Measurements from ENCODE around the gene PLXND1.
"Not testable (repeated sequence)": the region's sequence is repeated elsewhere in the genome, so short reads cannot be mapped to it uniquely, and the experiment has no call there.

Gene PLXND1

GRCh38 chr3:129553719-129554118 lies 52.8 kb downstream of the PLXND1 start:
- DNase-seq (ENCODE audit: low read depth in 2 of 3, low spot score in 2 of 3): no peak

- no peak for DNase-seq (ENCODE audit: low read depth in 2 of 3, low spot score in 2 of 3)
These were observed 53.3 kb downstream of the PLXND1 start for GRCh38 chr3:129553171-129553570.

GRCh38 chr3:129552287-129553050 lies 54.0 kb downstream of the PLXND1 start:
- no peak for DNase-seq (ENCODE audit: low read depth in 2 of 3, low spot score in 2 of 3)

GRCh38 chr3:129549805-129550204 lies 56.7 kb downstream of the PLXND1 start:
- DNase-seq (ENCODE audit: low read depth in 2 of 3, low spot score in 2 of 3): no peak

- no peak for DNase-seq (ENCODE audit: low read depth in 2 of 3, low spot score in 2 of 3)
These were observed 57.3 kb downstream of the PLXND1 start for GRCh38 chr3:129549006-129549800.

GRCh38 chr3:129548104-129548965 lies 58.1 kb downstream of the PLXND1 start:
- no peak for DNase-seq (ENCODE audit: low read depth in 2 of 3, low spot score in 2 of 3)

- DNase-seq (ENCODE audit: low read depth in 2 of 3, low spot score in 2 of 3): no peak
These were observed 59.2 kb downstream of the PLXND1 start for GRCh38 chr3:129547241-129547640.

GRCh38 chr3:129545951-129546350 lies 60.5 kb downstream of the PLXND1 start:
- DNase-seq (ENCODE audit: low read depth in 2 of 3, low spot score in 2 of 3): not testable (repeated sequence)

- DNase-seq (ENCODE audit: low read depth in 2 of 3, low spot score in 2 of 3): no peak
These were observed 62.5 kb downstream of the PLXND1 start for GRCh38 chr3:129543999-129544398.

DNA sequence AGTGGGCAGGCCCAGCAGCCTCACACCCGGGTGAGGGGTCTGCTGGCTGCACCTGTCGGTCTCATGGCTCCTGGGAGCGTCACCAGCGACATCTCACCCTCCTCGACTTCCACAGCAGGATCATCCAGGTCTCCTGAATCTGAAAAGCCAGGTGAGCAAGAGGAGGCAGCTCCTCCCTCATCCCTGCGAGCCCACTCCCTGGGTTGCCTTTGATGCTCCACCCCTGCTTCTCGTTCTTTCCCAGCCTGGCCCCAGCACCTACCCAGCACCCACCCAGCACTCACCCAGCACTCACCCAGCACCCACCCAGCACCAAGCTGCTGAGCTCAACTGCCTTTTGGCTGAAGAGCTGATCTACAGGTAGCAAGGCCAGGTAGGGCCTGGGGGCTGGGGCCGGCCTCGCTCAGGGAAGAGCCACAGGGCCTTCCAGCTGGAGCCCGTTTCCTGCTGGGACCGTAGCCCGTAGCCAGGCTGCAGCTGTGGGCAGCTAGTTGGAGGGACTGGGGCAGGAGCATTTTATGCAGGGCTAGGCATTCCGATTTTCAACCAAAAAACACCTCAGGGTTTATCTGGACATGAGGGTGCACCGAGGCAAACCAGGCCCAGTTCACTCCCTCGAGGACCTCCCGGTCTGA lies 63.2 kb downstream of the PLXND1 start, which contains the start of gene H1-8:
Gene H1-8 (plus strand): TSS at position 20 of the 635 bp plus-strand sequence. CDS start 44 bp downstream, at position 64.
- no peak for DNase-seq (ENCODE audit: low read depth in 2 of 3, low spot score in 2 of 3)

DNA sequence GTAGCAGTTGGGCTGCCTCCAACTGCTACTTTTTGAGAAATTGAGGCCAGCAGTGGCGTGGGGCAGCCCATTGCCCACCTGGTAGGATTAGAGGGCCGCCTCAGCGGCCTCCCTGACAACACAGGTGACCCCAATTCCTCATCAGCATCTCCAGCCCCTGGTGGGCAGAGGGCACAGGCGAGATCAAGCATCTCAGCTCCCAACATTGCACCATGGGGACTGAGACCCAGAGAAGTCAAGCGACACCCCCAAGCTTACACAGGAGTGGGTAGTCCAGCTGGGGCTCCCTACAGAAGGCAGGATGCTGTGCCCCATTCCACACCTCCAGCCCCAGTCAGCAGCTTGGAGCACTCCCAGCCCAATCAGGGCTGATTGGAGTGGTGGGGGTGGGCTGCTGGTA lies 63.7 kb downstream of the PLXND1 start:
- no peak for DNase-seq (ENCODE audit: low read depth in 2 of 3, low spot score in 2 of 3)

DNA sequence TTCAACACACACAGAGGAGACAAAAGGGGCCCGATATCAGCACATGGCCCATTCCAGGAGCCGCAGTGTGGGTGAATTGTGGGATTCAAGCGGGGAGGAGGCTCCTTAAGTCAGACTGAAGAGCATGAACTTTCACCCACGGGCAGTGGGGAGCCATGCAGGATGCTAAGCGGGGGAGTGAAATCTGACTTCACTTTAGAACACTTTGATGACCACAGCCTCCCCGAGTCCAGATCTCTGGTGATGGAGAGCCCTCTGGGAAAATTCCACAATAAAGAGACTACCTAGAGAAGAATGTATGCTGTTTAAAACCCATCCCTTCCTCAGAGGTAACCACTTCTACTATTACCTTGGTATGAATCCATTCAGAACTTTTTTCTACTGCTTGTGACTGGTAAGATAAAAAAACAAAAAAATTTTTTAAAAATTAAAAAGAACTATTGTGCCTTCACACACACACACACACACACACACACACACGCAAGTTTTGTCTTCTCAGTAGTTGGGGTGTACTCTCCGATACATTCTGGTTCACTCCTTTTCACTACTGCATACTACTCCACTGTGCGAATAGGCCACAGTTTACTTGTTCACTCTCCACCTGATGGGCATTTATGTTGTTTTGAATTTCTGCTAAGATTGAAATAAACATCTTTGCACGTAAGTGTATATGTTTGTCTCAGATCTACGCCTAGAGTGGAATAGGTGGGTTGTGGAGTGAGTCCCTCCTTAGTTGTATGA lies 65.5 kb downstream of the PLXND1 start:
- DNase-seq (ENCODE audit: low read depth in 2 of 3, low spot score in 2 of 3): no peak

GRCh38 chr3:129539206-129539605 lies 67.3 kb downstream of the PLXND1 start:
- DNase-seq (ENCODE audit: low read depth in 2 of 3, low spot score in 2 of 3): no peak

DNA sequence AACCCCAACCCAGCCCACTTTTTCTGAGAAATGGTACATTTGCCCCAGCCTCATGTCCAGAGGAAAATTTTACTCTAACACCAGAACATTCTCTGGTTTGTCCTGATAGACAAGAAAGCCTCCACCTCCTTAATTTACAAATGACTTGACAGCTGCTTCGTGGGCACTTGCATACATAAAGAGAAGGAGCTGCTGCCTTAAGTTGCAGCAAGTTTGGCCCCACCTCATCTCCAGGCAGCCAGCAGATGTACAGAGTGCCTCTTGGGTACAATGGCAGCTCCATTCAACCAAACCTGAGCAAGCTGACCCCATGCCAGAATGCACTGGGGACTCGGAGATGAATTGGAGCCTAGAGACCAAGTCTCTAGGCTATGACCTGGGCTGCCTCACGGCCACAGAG lies 69.7 kb downstream of the PLXND1 start:
- DNase-seq (ENCODE audit: low read depth in 2 of 3, low spot score in 2 of 3): no peak

DNA sequence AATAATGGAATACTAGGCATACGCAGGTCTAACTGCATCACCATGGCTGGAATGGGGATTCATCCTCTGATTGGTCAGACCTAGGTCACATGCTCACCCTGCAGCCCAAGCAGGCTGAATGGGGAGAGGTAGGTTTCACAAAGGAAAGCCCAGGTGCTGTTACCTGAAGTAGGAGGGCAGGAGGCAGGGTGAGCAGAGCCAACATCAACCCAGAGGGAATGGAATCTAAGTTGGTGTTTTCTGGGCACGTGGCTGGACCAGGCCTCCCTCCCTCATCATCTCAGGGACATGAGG lies 70.2 kb downstream of the PLXND1 start:
- DNase-seq (ENCODE audit: low read depth in 2 of 3, low spot score in 2 of 3): no peak

DNA sequence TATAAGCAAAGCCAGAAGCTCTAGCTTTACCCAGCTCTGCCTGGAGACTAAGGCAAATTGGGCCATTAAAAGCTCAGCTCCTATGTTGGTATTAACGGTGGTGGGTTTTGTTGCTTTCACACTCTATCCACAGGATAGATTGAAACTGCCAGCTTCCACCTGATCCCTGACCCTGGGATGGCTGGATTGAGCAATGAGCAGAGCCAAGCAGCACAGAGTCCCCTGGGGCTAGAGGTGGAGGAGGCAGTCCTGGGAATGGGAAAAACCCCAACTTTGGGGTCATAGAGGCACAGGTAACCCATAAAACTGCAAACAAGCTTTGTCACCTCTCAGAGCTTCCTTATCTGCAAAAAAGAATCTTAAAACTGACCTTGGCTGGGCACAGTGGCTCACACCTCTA lies 71.4 kb downstream of the PLXND1 start:
- DNase-seq (ENCODE audit: low read depth in 2 of 3, low spot score in 2 of 3): no peak

GRCh38 chr3:129534428-129535027 lies 71.9 kb downstream of the PLXND1 start:
- DNase-seq (ENCODE audit: low read depth in 2 of 3, low spot score in 2 of 3): no peak

DNA sequence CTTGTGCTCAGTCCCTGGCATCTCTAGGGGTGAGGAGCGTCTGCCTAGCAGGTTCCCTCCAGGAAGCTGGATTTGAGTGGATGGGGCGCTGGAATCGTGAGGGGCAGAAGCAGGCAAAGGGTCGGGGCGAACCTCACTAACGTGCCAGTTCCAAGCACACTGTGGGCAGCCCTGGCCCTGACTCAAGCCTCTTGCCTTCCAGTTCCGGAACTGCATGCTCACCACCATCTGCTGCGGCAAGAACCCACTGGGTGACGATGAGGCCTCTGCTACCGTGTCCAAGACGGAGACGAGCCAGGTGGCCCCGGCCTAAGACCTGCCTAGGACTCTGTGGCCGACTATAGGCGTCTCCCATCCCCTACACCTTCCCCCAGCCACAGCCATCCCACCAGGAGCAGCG lies 73.1 kb downstream of the PLXND1 start:
- DNase-seq (ENCODE audit: low read depth in 2 of 3, low spot score in 2 of 3): no peak

DNA sequence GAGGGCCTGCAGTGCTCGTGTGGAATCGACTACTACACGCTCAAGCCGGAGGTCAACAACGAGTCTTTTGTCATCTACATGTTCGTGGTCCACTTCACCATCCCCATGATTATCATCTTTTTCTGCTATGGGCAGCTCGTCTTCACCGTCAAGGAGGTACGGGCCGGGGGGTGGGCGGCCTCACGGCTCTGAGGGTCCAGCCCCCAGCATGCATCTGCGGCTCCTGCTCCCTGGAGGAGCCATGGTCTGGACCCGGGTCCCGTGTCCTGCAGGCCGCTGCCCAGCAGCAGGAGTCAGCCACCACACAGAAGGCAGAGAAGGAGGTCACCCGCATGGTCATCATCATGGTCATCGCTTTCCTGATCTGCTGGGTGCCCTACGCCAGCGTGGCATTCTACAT lies 74.2 kb downstream of the PLXND1 start:
- DNase-seq (ENCODE audit: low read depth in 2 of 3, low spot score in 2 of 3): no peak

- DNase-seq (ENCODE audit: low read depth in 2 of 3, low spot score in 2 of 3): no peak
These were observed 74.8 kb downstream of the PLXND1 start for GRCh38 chr3:129531699-129532098.
